NCI-H187 (cell line): ENCODE data around the gene CAMK1D.

Source experiments
- DNase-seq, 2 experiments: peaks; one replicate each; lab custom pipeline; 2025; lab: John Stamatoyannopoulos, UW

The CAMK1D gene

GRCh38 chr10:12629767-12630165 is 280.4 kb downstream of the CAMK1D start:
- DNase-seq: no peak

GRCh38 chr10:12631216-12631615 is 281.9 kb downstream of the CAMK1D start:
- no peak for DNase-seq

- peak in 1 of 2 experiments; percentile 6 for DNase-seq
Measured at GRCh38 chr10:12631787-12632562, 282.6 kb downstream of the CAMK1D start.

GRCh38 chr10:12633776-12634620 is 284.7 kb downstream of the CAMK1D start:
- DNase-seq: no peak

GRCh38 chr10:12634621-12634931 is 285.2 kb downstream of the CAMK1D start:
- DNase-seq: no peak

GRCh38 chr10:12635127-12635541 is 285.8 kb downstream of the CAMK1D start:
- DNase-seq: no peak

GRCh38 chr10:12636571-12636970 is 287.2 kb downstream of the CAMK1D start:
- DNase-seq: no peak

- no peak for DNase-seq
Measured at GRCh38 chr10:12637649-12638048, 288.3 kb downstream of the CAMK1D start.

- peak; percentile 66 to 82 for DNase-seq
Measured at GRCh38 chr10:12638103-12638502, 288.8 kb downstream of the CAMK1D start.

- DNase-seq: no peak
Measured at GRCh38 chr10:12638781-12639180, 289.4 kb downstream of the CAMK1D start.

GRCh38 chr10:12639996-12640944 is 290.9 kb downstream of the CAMK1D start:
- DNase-seq: no peak

- no peak for DNase-seq
Measured at GRCh38 chr10:12642036-12642435, 292.7 kb downstream of the CAMK1D start.

- DNase-seq: peak; percentile 27 to 53
Measured at GRCh38 chr10:12643279-12643678, 293.9 kb downstream of the CAMK1D start.

- no peak for DNase-seq
Measured at GRCh38 chr10:12644380-12645144, 295.2 kb downstream of the CAMK1D start.

GRCh38 chr10:12645449-12645848 is 296.1 kb downstream of the CAMK1D start:
- DNase-seq: no peak

- DNase-seq: no peak
Measured at GRCh38 chr10:12649012-12649584, 299.8 kb downstream of the CAMK1D start.

- DNase-seq: no peak
Measured at GRCh38 chr10:12650122-12650521, 300.8 kb downstream of the CAMK1D start.

GRCh38 chr10:12650538-12651298 is 301.4 kb downstream of the CAMK1D start:
- no peak for DNase-seq

GRCh38 chr10:12655940-12656339 is 306.6 kb downstream of the CAMK1D start:
- no peak for DNase-seq

GRCh38 chr10:12656518-12657142 is 307.3 kb downstream of the CAMK1D start:
- no peak for DNase-seq
